Neuronal stem cell (in vitro differentiated cells): ENCODE measurements around the gene FHIP1A.

Experiments used
- DNase-seq: peaks from one replicate; pipeline ENCODE4 v3.0.0-alpha.2; 2013; ENCODE audit warnings: low spot score
- H2AFZ ChIP-seq: one replicate; pipeline ENCODE4 v1.6.1; 2013; ENCODE audit warnings: mild to moderate bottlenecking, low read length, inconsistent platforms
- H2AK5ac ChIP-seq: 2 replicates; pipeline ENCODE4 v1.6.1; 2013; ENCODE audit warnings: low read depth, mild to moderate bottlenecking, inconsistent platforms, low read length, moderate library complexity, mixed read lengths
- H2BK120ac ChIP-seq: 2 replicates; pipeline ENCODE4 v1.6.1; 2013; ENCODE audit warnings: low read depth, mild to moderate bottlenecking, inconsistent platforms, low read length, moderate library complexity, mixed read lengths
- H2BK12ac ChIP-seq: one replicate; pipeline ENCODE4 v1.6.1; 2013; ENCODE audit warnings: low read length, inconsistent platforms
- H2BK15ac ChIP-seq: 2 replicates; pipeline ENCODE4 v1.6.1; 2013; ENCODE audit warnings: mild to moderate bottlenecking, low read length, inconsistent platforms, mixed read lengths
- H2BK5ac ChIP-seq: one replicate; pipeline ENCODE4 v1.6.1; 2013; ENCODE audit warnings: inconsistent platforms, mild to moderate bottlenecking, low read length, moderate library complexity
- H3K14ac ChIP-seq: one replicate; pipeline ENCODE4 v1.6.1; 2013; ENCODE audit warnings: low read length, inconsistent platforms
- H3K18ac ChIP-seq: 2 replicates; pipeline ENCODE4 v1.6.1; 2013; ENCODE audit warnings: low read length, inconsistent platforms
- H3K23ac ChIP-seq: 2 replicates; pipeline ENCODE4 v1.6.1; 2013; ENCODE audit warnings: low read depth, mild to moderate bottlenecking, mixed read lengths, low read length, inconsistent platforms; ENCODE audit not compliant: poor library complexity
- H3K27ac ChIP-seq: replicated peaks from 3 replicates; pipeline ENCODE4 v1.5.1; 2013; ENCODE audit warnings: low read length, inconsistent platforms
- H3K27me3 ChIP-seq, 3 experiments: 2 replicates each; pipeline ENCODE4 v1.6.1; 2013; ENCODE audit warnings: low read length in 3 of 3, mild to moderate bottlenecking in 2 of 3, inconsistent platforms in 1 of 3, low read depth in 1 of 3, mixed read lengths in 1 of 3, moderate library complexity in 1 of 3; ENCODE audit not compliant: control insufficient read depth in 3 of 3, insufficient read depth in 3 of 3
- H3K36me3 ChIP-seq, 2 donors: replicated peaks in 1 of 2; 2 replicates each; pipeline ENCODE4 v1.6.1; 2013; ENCODE audit warnings: low read length in 2 of 2; ENCODE audit not compliant: control insufficient read depth in 2 of 2, insufficient read depth in 2 of 2
- H3K4ac ChIP-seq: 2 replicates; pipeline ENCODE4 v1.6.1; 2013; ENCODE audit warnings: inconsistent platforms, mild to moderate bottlenecking, low read length, moderate library complexity
- H3K4me1 ChIP-seq, 2 donors: 1 replicate in 1 of 2; 2 replicates in 1 of 2; pipeline ENCODE4 v1.6.1; 2013; ENCODE audit warnings: low read length in 2 of 2, low read depth in 1 of 2; ENCODE audit not compliant: control insufficient read depth in 2 of 2, insufficient read depth in 1 of 2
- H3K4me2 ChIP-seq: one replicate; pipeline ENCODE4 v1.6.1; 2013; ENCODE audit warnings: mild to moderate bottlenecking, low read length, inconsistent platforms; ENCODE audit not compliant: insufficient read depth, poor library complexity, severe bottlenecking
- H3K4me3 ChIP-seq, 2 donors: 2 replicates each; pipeline ENCODE4 v1.5.1; 2013; ENCODE audit warnings: low read length in 2 of 2, mild to moderate bottlenecking in 2 of 2, inconsistent platforms in 1 of 2, moderate library complexity in 1 of 2
- H3K79me1 ChIP-seq: one replicate; pipeline ENCODE4 v1.6.1; 2013; ENCODE audit warnings: low read depth, mild to moderate bottlenecking, inconsistent platforms, low read length, moderate library complexity
- H3K9ac ChIP-seq: one replicate; pipeline ENCODE4 v1.6.1; 2013; ENCODE audit warnings: mild to moderate bottlenecking, low read depth, low read length, inconsistent platforms; ENCODE audit not compliant: poor library complexity
- H3K9me3 ChIP-seq, 2 donors: replicated peaks in 1 of 2; 2 replicates each; pipeline versions ENCODE3 to v1.6.1; 2013; ENCODE audit warnings: low read length in 2 of 2, mild to moderate bottlenecking in 2 of 2, inconsistent platforms in 1 of 2, low read depth in 1 of 2, mixed read lengths in 1 of 2, moderate library complexity in 1 of 2; ENCODE audit not compliant: control insufficient read depth in 2 of 2, insufficient read depth in 1 of 2
- H4K8ac ChIP-seq: one replicate; pipeline ENCODE4 v1.6.1; 2013; ENCODE audit warnings: low read depth, mild to moderate bottlenecking, inconsistent platforms, low read length, moderate library complexity
- H4K91ac ChIP-seq: one replicate; pipeline ENCODE4 v1.6.1; 2013; ENCODE audit warnings: low read length, low read depth, mild to moderate bottlenecking, inconsistent platforms; ENCODE audit not compliant: poor library complexity
- WGBS, 2 donors: extraction: QIAGEN DNeasy Blood & Tissue Kit; methylation state at CpG; one replicate each; pipeline ENCODE4 v1.1.7; 2013; ENCODE audit warnings: missing lambda C conversion rate in 2 of 2, mixed read lengths in 1 of 2; ENCODE audit not compliant: insufficient read length in 2 of 2, insufficient replicate concordance in 1 of 2; ENCODE audit errors: extremely low coverage in 2 of 2; 5-methylcytosine and 5-hydroxymethylcytosine counted together

FHIP1A gene

DNA sequence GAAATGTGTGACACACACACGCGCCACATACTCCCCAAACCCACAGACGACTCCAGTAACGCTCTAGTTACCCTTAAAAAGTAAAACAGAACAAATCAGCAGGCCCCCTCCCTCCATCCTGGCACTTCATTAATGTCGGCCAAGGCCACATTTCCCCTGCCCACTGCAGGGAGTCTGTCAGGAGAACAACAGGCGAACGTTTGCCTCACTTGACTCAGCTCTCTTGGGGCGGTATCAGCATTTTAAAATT is 671 bp upstream of the FHIP1A start:
- Histone ChIP-seq H4K8ac (no peak overlapping the region), H3K27ac (no peak overlapping the region), H2BK5ac (no peak overlapping the region), H3K23ac (no peak overlapping the region), H3K18ac (no peak overlapping the region), H3K9ac (peak overlapping the region; percentile 78), H2BK15ac (no peak overlapping the region), H3K9me3 (no peaks in the 10 kb centered on the region), H3K36me3 (no peaks in the 10 kb centered on the region), H3K14ac (no peak overlapping the region), H3K4me3 (peak overlapping the region; percentile 46 to 74), H3K4me2 (peak overlapping the region; percentile 89), H2BK120ac (no peak overlapping the region), H2BK12ac (no peak overlapping the region), H4K91ac (no peak overlapping the region), H3K4ac (no peak overlapping the region), H2AK5ac (no peak overlapping the region), H3K79me1 (no peaks in the 10 kb centered on the region), H3K4me1 (peaks cover 2 to 11% of the 10 kb centered on the region in 2 donors), H2AFZ (peak overlapping the region; percentile 86), H3K27me3 (peaks cover 0 to 57% (median 27%) of the 10 kb centered on the region in 3 experiments)
- no CpG with 5 or more reads among the region's 8 CpGs for WGBS, 2 donors
- no peak for DNase-seq

DNA sequence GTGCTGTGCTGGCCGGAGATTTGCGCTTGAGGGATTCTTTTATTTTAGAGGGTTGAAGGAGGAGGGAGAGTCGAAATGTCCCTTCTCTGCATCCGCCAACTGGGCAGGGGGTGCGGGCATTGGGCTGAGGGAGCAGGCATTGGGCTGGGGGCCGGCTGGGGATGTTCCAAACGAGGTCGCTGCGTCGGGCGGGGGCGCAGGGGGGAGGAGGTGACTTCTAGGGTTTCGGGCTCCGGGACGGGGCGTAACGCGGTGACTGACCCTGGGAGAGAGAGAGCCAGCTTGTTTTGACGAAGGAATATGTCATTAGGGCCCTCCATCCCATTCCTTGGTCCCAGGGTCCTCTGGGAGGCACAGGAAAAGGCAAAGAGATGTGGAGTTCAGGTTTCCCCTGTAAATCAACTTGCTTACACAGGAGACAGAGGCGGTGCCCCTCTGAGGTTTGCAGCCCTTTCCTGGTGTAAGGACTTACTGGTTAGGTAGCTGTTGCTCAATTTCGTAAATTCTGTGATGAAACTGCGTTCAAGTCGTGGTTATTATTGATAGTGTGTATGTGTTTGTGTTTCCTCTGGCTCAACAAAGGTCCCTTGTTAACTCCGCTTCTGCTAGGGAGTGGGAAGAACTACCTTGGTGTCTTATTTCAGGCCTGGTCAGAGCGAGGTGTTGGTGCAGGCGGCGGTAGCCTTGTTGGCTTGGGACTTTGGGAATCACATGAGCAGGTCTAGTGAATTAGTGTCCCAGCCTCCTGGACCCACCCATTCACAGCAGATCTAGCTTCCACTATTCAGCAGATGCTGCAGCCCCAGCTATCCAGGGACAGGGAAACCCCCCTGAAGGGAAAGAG is 716 bp downstream of the FHIP1A start:
- Histone ChIP-seq H3K9me3 (no peaks in the 10 kb centered on the region), H2BK120ac (no peak overlapping the region), H3K4me1 (peaks cover 2 to 11% of the 10 kb centered on the region in 2 donors), H3K4me3 (peak overlapping the region; percentile 46 to 86), H2AK5ac (no peak overlapping the region), H2BK15ac (no peak overlapping the region), H4K91ac (no peak overlapping the region), H3K79me1 (no peaks in the 10 kb centered on the region), H2BK5ac (no peak overlapping the region), H4K8ac (no peak overlapping the region), H3K18ac (peak overlapping the region; percentile 44), H2AFZ (peak overlapping the region; percentile 91), H3K36me3 (no peaks in the 10 kb centered on the region), H2BK12ac (no peak overlapping the region), H3K23ac (no peak overlapping the region), H3K4me2 (peak overlapping the region; percentile 91), H3K14ac (no peak overlapping the region), H3K9ac (peak overlapping the region; percentile 65), H3K4ac (no peak overlapping the region), H3K27me3 (peaks cover 0 to 57% (median 27%) of the 10 kb centered on the region in 3 experiments), H3K27ac (no peak overlapping the region)
- DNase-seq: peak; percentile 36
- whole genome bisulfite sequencing, 2 donors: no CpG with 5 or more reads among the region's 27 CpGs

DNA sequence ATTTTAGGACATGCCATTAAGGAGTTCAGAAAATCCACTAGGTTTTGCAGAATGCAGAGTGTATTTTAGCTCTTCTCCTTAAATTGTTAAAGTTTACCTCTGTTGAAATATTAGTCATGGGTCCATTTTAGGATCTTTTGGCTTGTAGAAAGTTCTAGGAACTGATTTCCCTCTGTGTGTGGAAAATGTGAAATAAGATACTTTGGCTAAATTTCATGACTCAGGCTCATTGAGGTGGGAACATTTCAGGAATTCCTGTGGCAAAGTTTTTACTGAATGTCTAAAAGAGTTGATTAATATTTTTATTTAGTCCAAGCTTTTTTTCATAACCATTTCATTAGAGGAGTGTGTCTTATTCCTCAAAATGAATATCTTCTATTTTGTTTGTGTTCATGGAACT is 7.0 kb downstream of the FHIP1A start:
- no peak overlapping the region for H3K23ac ChIP-seq
- no peaks in the 10 kb centered on the region for H3K4me1 ChIP-seq
- H2BK15ac ChIP-seq: no peak overlapping the region
- no peak overlapping the region for H3K9ac ChIP-seq
- no peaks in the 10 kb centered on the region for H3K9me3 ChIP-seq
- no peak overlapping the region for H3K4me3 ChIP-seq
- H3K79me1 ChIP-seq: no peaks in the 10 kb centered on the region
- H4K8ac ChIP-seq: no peak overlapping the region
- no peak overlapping the region for H2BK120ac ChIP-seq
- no peak overlapping the region for H4K91ac ChIP-seq
- no peak overlapping the region for H3K14ac ChIP-seq
- no peak overlapping the region for H2BK12ac ChIP-seq
- no peak overlapping the region for H2AFZ ChIP-seq
- H3K18ac ChIP-seq: no peak overlapping the region
- no peaks in the 10 kb centered on the region for H3K36me3 ChIP-seq
- no peak overlapping the region for H2AK5ac ChIP-seq
- peaks cover 0 to 11% (median 0%) of the 10 kb centered on the region in 3 experiments for H3K27me3 ChIP-seq
- no peak for DNase-seq
- no peak overlapping the region for H3K4me2 ChIP-seq
- no peak overlapping the region for H3K4ac ChIP-seq
- H3K27ac ChIP-seq: no peak overlapping the region
- no peak overlapping the region for H2BK5ac ChIP-seq

DNA sequence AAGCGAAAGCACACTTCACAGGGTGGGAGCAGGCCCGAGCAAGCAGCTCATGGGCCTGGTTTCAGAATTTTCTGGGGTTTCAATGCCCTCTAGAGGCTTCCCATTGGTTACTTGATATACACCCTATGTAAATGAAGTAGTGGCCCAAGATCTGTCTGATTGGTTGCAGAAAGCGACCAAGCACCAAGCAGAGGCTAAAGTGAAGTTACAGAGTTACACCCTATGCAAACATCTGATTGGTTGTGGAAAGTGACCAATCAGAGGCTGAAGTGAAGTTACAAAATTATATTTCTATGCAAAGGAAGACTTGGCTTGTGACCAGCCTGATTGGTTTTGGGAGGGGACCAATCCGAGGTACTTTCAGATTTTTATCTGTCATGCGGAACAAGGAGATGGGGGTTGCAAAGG is 8.2 kb downstream of the FHIP1A start:
- Histone ChIP-seq H2AFZ (peak overlapping the region; percentile 66), H3K14ac (no peak overlapping the region), H3K4me3 (no peak overlapping the region), H3K9me3 (no peaks in the 10 kb centered on the region), H3K36me3 (no peaks in the 10 kb centered on the region), H2BK15ac (no peak overlapping the region), H3K9ac (no peak overlapping the region), H2AK5ac (no peak overlapping the region), H4K91ac (no peak overlapping the region), H3K4ac (no peak overlapping the region), H3K27me3 (peaks cover 0 to 2% (median 0%) of the 10 kb centered on the region in 3 experiments), H2BK120ac (no peak overlapping the region), H3K4me1 (no peaks in the 10 kb centered on the region), H2BK12ac (no peak overlapping the region), H3K18ac (no peak overlapping the region), H3K79me1 (no peaks in the 10 kb centered on the region), H4K8ac (no peak overlapping the region), H3K4me2 (no peak overlapping the region), H3K23ac (no peak overlapping the region), H3K27ac (no peak overlapping the region), H2BK5ac (no peak overlapping the region)
- WGBS, 2 donors: no CpG with 5 or more reads among the region's 5 CpGs
- DNase-seq: no peak
